GM21447 (cell line): ENCODE results near the gene LRP1B.

Experiments
- ATAC-seq: cut with Tn5 transposase; IDR thresholded peaks from one replicate; pipeline ENCODE4 v1.9.1; 2021; ENCODE audit not compliant: unreplicated experiment

Gene LRP1B

GRCh38 chr2:140246957-140247356, 1883.9 kb downstream of the LRP1B start:
- ATAC-seq: no peak

GRCh38 chr2:140246058-140246457, 1884.8 kb downstream of the LRP1B start:
- ATAC-seq: no peak

- no peak for ATAC-seq
These were observed 1887.9 kb downstream of the LRP1B start for GRCh38 chr2:140242889-140243288.

GRCh38 chr2:140234116-140234515, 1896.7 kb downstream of the LRP1B start:
- ATAC-seq: no peak

- no peak for ATAC-seq
These were observed 1919.9 kb downstream of the LRP1B start for GRCh38 chr2:140210963-140211362.

GRCh38 chr2:140205093-140205492, 1925.7 kb downstream of the LRP1B start:
- no peak for ATAC-seq

GRCh38 chr2:140203347-140203746, 1927.5 kb downstream of the LRP1B start:
- no peak for ATAC-seq

GRCh38 chr2:140201572-140201971, 1929.2 kb downstream of the LRP1B start:
- ATAC-seq: no peak

- no peak for ATAC-seq
These were observed 1930.1 kb downstream of the LRP1B start for GRCh38 chr2:140200764-140201163.

GRCh38 chr2:140200307-140200706, 1930.5 kb downstream of the LRP1B start:
- no peak for ATAC-seq

- ATAC-seq: no peak
These were observed 1931.5 kb downstream of the LRP1B start for GRCh38 chr2:140199312-140199711.

- no peak for ATAC-seq
These were observed 1943.7 kb downstream of the LRP1B start for GRCh38 chr2:140187086-140187485.

- ATAC-seq: no peak
These were observed 1944.5 kb downstream of the LRP1B start for GRCh38 chr2:140186313-140186712.

- ATAC-seq: no peak
These were observed 1945.7 kb downstream of the LRP1B start for GRCh38 chr2:140185076-140185475.

- ATAC-seq: no peak
These were observed 1947.6 kb downstream of the LRP1B start for GRCh38 chr2:140183056-140183765.
